NCI-H748 treated with DMSO at 0.1 percent for 48 hours (cell line): ENCODE measurements around the gene JUNB.

Experiments used
- DNase-seq: peaks from one replicate; lab custom pipeline; 2025; lab: John Stamatoyannopoulos, UW

Gene JUNB

GRCh38 chr19:12791345-12792050 lies at the start of gene JUNB:
TSS of gene JUNB (plus strand) at chr19:12791486. CDS start at chr19:12791772, 286 bp downstream.
- DNase-seq, result peak; percentile 72

GRCh38 chr19:12745166-12745897 lies 46.0 kb upstream of the JUNB start:
- no peak for DNase-seq

- DNase-seq, result no peak
These were observed 42.8 kb upstream of the JUNB start for GRCh38 chr19:12748489-12748888.

GRCh38 chr19:12749938-12750521 lies 41.3 kb upstream of the JUNB start:
- no peak for DNase-seq

GRCh38 chr19:12750851-12751250 lies 40.4 kb upstream of the JUNB start:
- DNase-seq, result no peak

- no peak for DNase-seq
These were observed 39.7 kb upstream of the JUNB start, which contains the start of gene BEST2 for GRCh38 chr19:12751635-12752034. TSS of gene BEST2 (plus strand) at chr19:12751791. CDS start at chr19:12752593, 802 bp downstream.

GRCh38 chr19:12752056-12752781 lies 39.1 kb upstream of the JUNB start:
- no peak for DNase-seq

- DNase-seq, result no peak
These were observed 36.7 kb upstream of the JUNB start for GRCh38 chr19:12754465-12755196.

GRCh38 chr19:12756150-12756883 lies 35.0 kb upstream of the JUNB start:
- DNase-seq, result no peak

GRCh38 chr19:12757544-12758274 lies 33.6 kb upstream of the JUNB start:
- DNase-seq, result peak; percentile 44

GRCh38 chr19:12759686-12760085 lies 31.6 kb upstream of the JUNB start:
- no peak for DNase-seq

GRCh38 chr19:12763100-12763499 lies 28.2 kb upstream of the JUNB start:
- DNase-seq, result no peak

- no peak for DNase-seq
These were observed 26.6 kb upstream of the JUNB start for GRCh38 chr19:12764698-12765097.

- DNase-seq, result peak; percentile 32
These were observed 25.2 kb upstream of the JUNB start for GRCh38 chr19:12766051-12766521.

- DNase-seq, result no peak
These were observed 24.1 kb upstream of the JUNB start for GRCh38 chr19:12767150-12767549.

- no peak for DNase-seq
These were observed 23.6 kb upstream of the JUNB start for GRCh38 chr19:12767666-12768065.

GRCh38 chr19:12769689-12770088 lies 21.6 kb upstream of the JUNB start:
- DNase-seq, result peak; percentile 78

GRCh38 chr19:12770922-12771321 lies 20.4 kb upstream of the JUNB start:
- DNase-seq, result no peak

GRCh38 chr19:12772323-12772722 lies 19.0 kb upstream of the JUNB start:
- DNase-seq, result no peak

- no peak for DNase-seq
These were observed 17.7 kb upstream of the JUNB start for GRCh38 chr19:12773571-12773970.
